ENCODE results near the gene MAGI2. TPM values are rescaled to one million over a fixed set of nuclear protein-coding genes. Genes with fewer than 3 reads are reported as not detected.

The MAGI2 gene
- polyA plus RNA-seq, 3 donors = 0.03 to 0.11 TPM; not detected in 1

DNA sequence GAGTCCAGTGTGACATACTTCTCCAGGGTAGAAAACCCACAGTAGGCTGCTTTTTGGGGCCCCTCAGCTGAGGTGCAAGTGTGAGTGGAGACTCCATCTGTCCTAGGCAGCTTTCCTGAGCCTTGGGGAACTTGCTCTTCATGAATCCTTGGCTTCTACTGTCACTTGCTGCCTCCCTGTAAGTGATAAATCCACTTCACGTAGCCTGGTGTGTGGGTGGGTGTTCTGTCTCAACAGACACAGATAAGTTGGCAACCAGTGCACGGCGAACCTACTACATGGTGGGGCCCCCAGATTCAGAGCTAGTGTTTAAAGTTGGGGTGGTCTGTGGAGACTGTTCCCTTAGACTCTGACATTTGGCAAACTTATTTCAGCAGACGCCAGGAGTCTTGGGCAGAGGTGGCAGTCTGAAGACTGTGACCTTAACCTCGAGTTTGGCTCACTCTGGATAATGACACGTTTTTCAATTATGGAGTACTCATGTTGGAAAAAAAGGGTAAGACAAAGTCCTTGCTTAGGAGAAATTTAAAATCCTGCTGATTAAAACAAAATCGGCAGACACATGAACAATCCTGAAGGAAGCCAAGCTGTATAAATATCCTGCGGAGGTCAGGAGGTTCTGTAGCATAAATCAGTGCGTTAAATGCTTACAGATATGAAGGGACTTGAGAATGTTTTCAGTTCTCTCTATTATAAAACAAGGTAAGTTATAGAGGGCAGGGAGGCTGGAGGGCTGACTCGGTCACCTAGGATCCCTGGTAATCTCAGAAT lies 1278.0 kb downstream of the MAGI2 start:
- 93% methylated on average over 4 of the region's 10 CpGs for WGBS (ENCODE audit: insufficient coverage)
- Mint-ChIP-seq H3K4me1 (no peaks in the 10 kb centered on the region), H3K27ac (peak overlapping the region in 1 of 7 donors; percentile 8), H3K36me3 (no peaks in the 10 kb centered on the region), H3K27me3 (ENCODE audit: low read depth in 3 of 3) (peaks cover 0 to 1% (median 0%) of the 10 kb centered on the region in 3 donors), H3K9me3 (peaks cover 0 to 6% (median 3%) of the 10 kb centered on the region in 7 donors), H3K4me3 (no peak overlapping the region)
- Histone ChIP-seq H3K4me2 (replicated peaks; ENCODE audit: extremely low read depth, low read length, poor library complexity, severe bottlenecking) (no peak overlapping the region), H3K27ac (ENCODE audit: low read depth in 1 of 2, low read length in 2 of 2) (no peak overlapping the region), H3K36me3 (replicated peaks in 1 of 2; ENCODE audit: control insufficient read depth in 1 of 2, insufficient read depth in 2 of 2, low read length in 2 of 2) (no peaks in the 10 kb centered on the region), H3K9ac (ENCODE audit: insufficient read depth, low read length, poor library complexity, severe bottlenecking) (no peak overlapping the region), H4K20me1 (ENCODE audit: insufficient read depth, low read length) (no peaks in the 10 kb centered on the region), H3K79me2 (ENCODE audit: insufficient read depth, low read length) (no peaks in the 10 kb centered on the region), H3K4me1 (ENCODE audit: control insufficient read depth in 1 of 2, insufficient read depth in 2 of 2, low read length in 2 of 2) (no peaks in the 10 kb centered on the region), H3K4me3 (replicated peaks in 1 of 3; ENCODE audit: low read depth in 2 of 3, low read length in 3 of 3) (no peak overlapping the region), H3K27me3 (ENCODE audit: control insufficient read depth in 2 of 2, insufficient read depth in 2 of 2, low read length in 2 of 2) (no peaks in the 10 kb centered on the region), H2AFZ (ENCODE audit: insufficient read depth, low read depth, low read length, poor library complexity, severe bottlenecking) (no peak overlapping the region), H3K9me3 (replicated peaks in 1 of 2; ENCODE audit: control insufficient read depth in 1 of 2, insufficient read depth in 1 of 2, low read length in 2 of 2) (no peaks in the 10 kb centered on the region)
- DNase-seq = no peak
- TF ChIP-seq, protein P1, sequence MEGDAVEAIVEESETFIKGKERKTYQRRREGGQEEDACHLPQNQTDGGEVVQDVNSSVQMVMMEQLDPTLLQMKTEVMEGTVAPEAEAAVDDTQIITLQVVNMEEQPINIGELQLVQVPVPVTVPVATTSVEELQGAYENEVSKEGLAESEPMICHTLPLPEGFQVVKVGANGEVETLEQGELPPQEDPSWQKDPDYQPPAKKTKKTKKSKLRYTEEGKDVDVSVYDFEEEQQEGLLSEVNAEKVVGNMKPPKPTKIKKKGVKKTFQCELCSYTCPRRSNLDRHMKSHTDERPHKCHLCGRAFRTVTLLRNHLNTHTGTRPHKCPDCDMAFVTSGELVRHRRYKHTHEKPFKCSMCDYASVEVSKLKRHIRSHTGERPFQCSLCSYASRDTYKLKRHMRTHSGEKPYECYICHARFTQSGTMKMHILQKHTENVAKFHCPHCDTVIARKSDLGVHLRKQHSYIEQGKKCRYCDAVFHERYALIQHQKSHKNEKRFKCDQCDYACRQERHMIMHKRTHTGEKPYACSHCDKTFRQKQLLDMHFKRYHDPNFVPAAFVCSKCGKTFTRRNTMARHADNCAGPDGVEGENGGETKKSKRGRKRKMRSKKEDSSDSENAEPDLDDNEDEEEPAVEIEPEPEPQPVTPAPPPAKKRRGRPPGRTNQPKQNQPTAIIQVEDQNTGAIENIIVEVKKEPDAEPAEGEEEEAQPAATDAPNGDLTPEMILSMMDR (IDR thresholded peaks at IDR 0.05) = no peak
- intact Hi-C loops (cut with micrococcal nuclease) = no loop called here

DNA sequence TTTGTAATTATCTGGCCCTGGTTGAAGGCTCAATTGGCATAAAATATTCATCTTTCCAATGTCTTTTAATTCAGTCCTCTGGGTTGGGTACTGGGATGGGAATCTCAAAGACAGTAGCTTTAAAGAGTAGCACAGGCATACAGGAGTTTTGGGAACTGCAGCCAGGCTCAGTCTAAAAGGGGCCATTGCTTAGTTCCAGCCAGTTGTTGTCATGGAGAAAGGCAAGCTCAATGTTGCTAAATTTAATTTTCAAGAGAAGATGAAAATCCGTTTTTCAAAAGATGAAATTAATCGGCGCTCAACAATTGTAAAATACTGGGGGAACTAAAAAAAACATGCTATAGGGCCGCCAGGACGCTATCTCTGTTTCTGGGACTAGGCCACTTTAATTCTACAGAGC lies 1279.8 kb downstream of the MAGI2 start:
- Histone ChIP-seq H3K36me3 (replicated peaks in 1 of 2; ENCODE audit: control insufficient read depth in 1 of 2, insufficient read depth in 2 of 2, low read length in 2 of 2) (no peaks in the 10 kb centered on the region), H3K4me3 (replicated peaks in 1 of 3; ENCODE audit: low read depth in 2 of 3, low read length in 3 of 3) (no peak overlapping the region), H3K4me1 (ENCODE audit: control insufficient read depth in 1 of 2, insufficient read depth in 2 of 2, low read length in 2 of 2) (no peaks in the 10 kb centered on the region), H3K27ac (ENCODE audit: low read depth in 1 of 2, low read length in 2 of 2) (no peak overlapping the region), H3K9me3 (replicated peaks in 1 of 2; ENCODE audit: control insufficient read depth in 1 of 2, insufficient read depth in 1 of 2, low read length in 2 of 2) (no peaks in the 10 kb centered on the region), H2AFZ (ENCODE audit: insufficient read depth, low read depth, low read length, poor library complexity, severe bottlenecking) (no peak overlapping the region), H3K9ac (ENCODE audit: insufficient read depth, low read length, poor library complexity, severe bottlenecking) (no peak overlapping the region), H4K20me1 (ENCODE audit: insufficient read depth, low read length) (no peaks in the 10 kb centered on the region), H3K79me2 (ENCODE audit: insufficient read depth, low read length) (no peaks in the 10 kb centered on the region), H3K27me3 (ENCODE audit: control insufficient read depth in 2 of 2, insufficient read depth in 2 of 2, low read length in 2 of 2) (no peaks in the 10 kb centered on the region), H3K4me2 (replicated peaks; ENCODE audit: extremely low read depth, low read length, poor library complexity, severe bottlenecking) (no peak overlapping the region)
- TF ChIP-seq, protein P1 (IDR thresholded peaks at IDR 0.05) = no peak
- no peak for DNase-seq
- intact Hi-C loops (cut with micrococcal nuclease) = no loop called here
- H3K9me3 Mint-ChIP-seq = peaks cover 0 to 6% (median 3%) of the 10 kb centered on the region in 7 donors
- H3K4me3 Mint-ChIP-seq = no peak overlapping the region
- peaks cover 0 to 1% (median 0%) of the 10 kb centered on the region in 3 donors for H3K27me3 Mint-ChIP-seq (ENCODE audit: low read depth in 3 of 3)
- WGBS (ENCODE audit: insufficient coverage) = 84% methylated on average over 5 of the region's 5 CpGs
- no peaks in the 10 kb centered on the region for H3K4me1 Mint-ChIP-seq
- no peak overlapping the region for H3K27ac Mint-ChIP-seq
- H3K36me3 Mint-ChIP-seq = no peaks in the 10 kb centered on the region

All from CD14-positive monocyte (primary cell).